Stimulated activated CD8-positive, alpha-beta memory T cell treated with anti-CD3 and anti-CD28 coated beads, Interleukin-7, amount 100 ng/mL, for 48 hours (primary cell): ENCODE data around the gene SLC25A51.
A peak's percentile ranks its signal among the peaks of the same experiment; 100 is the strongest.
"Not testable (repeated sequence)": the region's sequence is repeated elsewhere in the genome, so short reads cannot be mapped to it uniquely, and the experiment has no call there.

ENCODE experiments used
- DNase-seq, 2 donors: peaks; one replicate each; pipeline ENCODE4 v3.0.0-alpha.2; 2020; ENCODE audit warnings: low read depth in 1 of 2; ENCODE audit errors: extremely low read depth in 1 of 2

Gene SLC25A51

DNA sequence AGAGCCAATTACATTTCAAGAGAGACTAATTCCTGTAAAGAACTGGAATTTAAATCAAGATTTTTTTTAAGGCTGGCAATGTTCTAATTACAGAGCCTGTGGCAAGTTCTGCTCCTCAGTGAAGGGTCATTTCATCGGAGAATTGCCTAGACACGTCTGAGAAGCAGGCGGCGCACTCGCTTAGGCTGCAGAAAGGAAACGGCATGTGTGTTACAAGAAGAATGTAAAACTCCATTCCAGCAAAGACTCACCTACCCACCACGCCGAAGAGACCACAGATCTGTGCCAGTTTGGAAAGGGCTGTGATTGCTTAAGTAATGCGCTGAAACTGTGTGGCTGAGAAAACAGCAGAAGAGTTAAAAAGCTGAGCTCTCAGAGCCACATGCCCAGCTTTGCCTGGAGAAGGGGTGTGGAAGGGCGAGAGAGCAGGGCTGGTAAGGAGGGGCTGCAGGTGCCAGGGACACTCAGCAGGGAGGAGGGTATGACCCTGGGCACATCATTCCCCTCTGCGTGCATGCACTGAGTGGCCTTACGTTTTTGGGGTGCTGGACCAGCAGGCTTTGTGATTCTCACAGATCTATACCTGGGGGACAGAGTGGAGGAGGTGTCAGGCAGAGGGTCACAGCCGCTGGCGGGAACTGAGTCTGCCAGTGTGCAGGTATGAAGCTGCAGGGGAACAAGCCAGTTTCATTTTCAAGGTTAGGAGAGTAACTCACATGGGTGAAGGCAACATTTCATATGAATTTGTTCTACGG, 17.8 kb upstream of the SLC25A51 start:
- no peak for DNase-seq

DNA sequence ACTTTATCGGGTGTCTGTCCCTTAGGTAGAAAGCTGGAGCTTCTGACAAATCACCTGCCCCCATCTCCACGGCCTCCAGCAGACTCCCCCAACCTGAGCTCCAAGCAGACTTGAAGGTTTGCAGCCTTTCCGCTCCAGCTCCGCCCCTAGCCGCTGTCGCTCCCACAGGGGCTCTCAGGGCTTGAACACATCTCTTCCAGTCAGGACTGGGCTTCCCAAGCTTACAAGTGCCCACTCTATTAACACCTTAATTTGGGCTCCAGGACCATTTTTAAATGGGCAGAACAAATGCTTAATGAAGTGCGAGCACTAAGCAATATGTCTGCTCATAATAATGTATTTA, 17.2 kb upstream of the SLC25A51 start:
- DNase-seq: no peak

DNA sequence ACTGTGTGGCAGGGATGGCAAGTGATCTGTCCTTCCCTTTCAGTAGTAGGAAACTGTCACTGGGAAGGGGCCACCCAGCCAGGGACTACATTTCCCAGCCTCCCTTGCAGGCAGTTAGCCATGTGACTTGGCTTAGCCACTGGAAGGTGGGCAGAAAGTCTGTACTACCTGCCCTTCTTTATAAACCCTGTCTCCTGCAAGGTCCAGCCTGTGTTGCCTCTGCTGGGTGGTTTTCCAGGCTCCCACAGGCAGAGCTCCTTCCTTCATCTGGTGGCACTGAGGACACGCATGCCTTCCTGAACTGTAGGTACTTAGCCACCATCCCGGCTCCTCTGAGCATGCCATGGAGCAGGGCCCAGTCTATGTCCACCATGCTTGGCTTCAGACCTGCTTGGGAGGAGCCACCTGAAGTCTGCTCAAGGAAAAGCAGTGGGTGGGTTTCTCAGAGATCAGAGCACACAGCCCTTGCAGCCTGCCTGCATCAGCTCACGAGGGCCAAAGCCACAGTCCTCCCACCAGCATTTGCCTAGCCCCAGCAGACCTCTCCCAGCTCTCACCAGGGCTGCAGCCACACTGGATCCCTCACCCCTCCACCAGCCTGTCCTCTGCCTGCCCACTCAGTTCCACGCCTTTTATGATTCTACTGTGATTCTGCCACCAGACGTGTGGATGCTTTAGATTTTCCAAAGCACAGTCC, 16.7 kb upstream of the SLC25A51 start:
- DNase-seq: no peak

DNA sequence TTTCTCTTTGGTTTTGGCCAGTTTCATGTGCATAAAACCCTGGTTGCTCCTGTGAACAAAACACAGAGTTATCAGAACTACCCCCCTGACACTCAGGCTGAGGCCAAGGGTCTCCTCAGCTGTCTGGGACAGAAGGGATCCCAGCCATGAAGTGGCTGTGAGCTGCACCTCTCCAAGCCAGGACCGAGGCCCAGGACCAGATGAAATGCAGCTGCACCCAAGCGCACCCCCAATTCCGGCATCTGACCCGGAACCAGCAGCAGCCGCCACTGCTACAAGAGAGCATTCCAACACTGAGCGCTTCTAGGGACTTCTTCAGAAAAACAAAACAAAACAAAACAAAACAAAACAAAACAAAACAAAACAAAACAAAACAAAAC, 16.0 kb upstream of the SLC25A51 start:
- no peak for DNase-seq

DNA sequence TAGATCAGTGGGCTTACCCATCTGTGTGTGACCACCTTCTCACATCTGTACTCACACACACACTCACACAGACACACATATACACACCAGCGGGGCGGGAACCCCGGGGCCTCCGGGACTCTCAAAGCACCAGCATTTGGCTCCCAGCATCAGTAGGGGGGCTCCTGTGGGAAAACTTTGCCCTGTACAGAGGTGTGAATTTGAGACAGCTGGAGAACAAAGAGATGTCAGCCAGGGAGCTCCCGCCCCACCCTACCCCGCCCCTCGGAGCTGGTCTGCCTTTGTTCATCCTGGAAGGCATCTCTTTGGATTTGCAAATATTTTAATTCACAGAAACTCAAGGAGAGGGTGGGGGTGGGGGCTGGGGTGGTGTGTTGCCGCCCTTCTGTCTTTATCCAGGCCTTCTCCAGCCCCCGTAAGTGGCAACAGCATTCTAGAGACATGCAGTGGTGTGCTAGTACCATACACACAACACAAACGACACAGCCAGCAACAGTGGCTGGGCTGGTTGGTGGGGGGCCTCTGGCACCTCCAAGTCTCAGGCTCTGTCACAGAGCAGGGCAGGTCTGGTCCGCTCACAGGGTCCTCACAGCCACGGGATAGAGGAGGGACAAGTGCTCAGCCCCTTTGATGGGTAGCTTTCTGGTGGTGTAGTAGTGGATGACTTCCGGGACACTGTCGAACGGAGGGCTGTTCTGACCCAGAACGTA, 15.5 kb upstream of the SLC25A51 start:
- no peak for DNase-seq

DNA sequence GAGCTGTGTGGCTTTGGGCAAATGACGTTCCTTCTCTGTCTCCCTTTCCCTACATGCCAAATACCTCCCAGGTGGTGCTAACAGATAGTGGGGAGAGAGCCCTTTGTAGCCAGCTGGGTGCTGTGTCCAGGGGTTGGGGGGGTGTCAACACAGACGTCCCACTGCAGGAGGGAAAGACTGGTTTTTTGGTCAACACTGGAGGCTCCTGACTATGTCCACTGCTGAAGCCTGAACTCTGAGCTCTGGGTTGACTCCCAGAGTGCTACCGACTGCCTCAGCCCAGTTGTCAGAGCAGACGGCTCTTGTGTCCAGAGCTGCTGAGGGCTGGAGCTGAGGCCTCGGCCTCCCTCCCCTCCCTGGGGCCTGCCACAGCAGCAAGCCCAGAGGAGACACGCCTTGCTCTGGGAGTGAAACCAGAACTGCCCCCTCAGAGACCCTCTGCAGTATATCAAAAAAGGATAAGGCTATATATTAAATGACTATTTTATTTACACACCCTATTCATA, 14.8 kb upstream of the SLC25A51 start:
- no peak for DNase-seq

DNA sequence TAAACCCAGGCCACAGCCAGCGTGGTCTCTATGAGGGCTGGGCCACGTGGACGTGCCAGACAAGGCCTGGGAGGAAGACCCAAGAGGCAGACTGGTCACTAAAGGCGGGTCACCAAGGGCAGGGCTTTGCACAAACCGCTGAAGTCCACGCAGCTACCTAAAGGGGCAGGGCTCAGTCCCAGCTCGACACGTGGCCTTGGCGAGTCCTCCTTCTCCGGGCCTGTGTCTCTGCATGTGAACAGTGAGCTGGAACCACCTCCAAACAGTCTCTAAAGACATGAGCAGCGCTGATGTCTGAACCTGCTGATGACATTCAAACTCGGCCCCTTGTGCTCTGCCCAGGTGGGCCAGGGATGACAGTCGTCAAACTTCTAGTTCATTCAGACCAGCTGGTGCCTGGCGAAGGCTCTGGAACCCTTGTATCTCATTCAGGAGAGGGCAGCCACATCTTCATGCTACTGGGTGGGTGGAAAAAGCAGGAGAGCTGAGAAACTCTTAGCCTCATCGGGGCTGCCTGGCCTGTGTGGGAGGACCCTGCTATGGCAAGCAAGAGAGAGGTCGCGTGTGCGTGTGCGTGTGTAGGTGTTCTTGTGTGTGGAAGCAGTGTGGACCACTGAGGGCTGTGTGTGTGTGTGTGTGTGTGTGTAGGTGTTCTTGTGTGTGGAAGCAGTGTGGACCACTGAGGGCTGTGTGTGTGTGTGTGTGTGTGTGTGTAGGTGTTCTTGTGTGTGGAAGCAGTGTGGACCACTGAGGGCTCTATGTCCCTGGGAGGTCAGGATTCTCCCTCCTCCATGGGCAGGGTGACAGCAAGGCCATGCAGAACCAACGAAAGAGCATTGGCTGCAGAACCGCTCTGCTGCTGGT, 14.1 kb upstream of the SLC25A51 start:
- DNase-seq: no peak

DNA sequence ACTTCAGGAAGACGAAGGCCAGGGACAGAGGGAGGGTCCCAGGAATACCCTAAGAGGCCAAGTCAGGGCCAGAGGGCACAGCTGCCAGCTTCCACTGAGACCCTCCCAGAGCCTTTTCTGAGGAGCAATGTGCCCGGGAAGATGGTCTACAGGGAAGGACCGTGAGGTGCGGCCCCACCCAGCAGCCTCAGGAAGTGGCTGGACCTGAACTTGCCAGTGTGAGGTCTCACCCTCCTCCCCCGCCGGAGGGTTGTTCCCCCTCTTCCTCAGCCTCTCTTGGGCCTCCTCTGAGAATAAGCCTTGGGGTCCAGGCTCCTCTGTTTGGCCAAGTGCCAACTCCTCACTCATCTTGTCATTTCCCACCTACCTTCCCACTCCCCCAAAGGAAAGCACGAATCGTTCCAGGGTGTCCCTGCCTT, 13.4 kb upstream of the SLC25A51 start:
- no peak for DNase-seq

DNA sequence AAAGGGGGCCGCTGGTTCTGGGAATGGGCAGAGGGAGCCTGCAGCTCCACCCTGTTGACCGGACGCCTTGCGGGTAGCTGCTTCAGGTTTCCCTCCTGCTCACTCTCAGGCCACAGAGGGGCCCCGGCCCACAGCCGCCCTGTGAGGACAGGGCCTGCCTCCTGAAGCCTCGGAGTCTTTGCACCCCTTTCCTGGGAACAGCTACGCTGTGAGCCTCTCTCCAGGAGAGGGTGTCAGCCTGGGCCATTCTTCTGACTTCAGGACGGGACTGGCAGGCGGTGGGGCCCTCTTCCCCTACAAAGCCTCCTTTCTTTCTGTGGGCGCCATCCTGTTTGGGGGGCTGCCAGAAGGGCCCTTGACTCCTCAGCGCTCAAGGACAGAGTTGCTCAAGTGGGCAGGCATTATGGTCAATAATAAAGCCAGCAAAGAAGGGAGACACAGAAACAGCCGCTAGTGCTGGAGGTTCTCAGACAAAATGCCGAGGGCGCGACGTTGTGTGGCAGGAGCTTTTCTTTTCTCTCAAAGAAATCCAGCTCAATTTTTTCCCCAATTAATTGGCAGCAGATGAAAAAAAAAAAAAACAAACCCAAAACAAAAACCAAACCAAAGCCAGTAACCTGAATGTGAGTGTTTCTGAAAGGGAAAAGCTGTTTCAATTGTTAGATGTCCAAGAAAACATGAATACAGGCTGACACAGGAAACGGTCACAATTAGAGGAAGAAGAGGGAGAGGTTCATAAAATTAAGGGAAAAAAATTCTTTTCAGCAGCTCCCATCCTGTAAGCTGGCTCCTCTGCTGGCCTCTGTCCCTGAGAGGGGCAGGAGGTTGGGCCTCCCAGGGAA, 12.8 kb upstream of the SLC25A51 start:
- DNase-seq: no peak

DNA sequence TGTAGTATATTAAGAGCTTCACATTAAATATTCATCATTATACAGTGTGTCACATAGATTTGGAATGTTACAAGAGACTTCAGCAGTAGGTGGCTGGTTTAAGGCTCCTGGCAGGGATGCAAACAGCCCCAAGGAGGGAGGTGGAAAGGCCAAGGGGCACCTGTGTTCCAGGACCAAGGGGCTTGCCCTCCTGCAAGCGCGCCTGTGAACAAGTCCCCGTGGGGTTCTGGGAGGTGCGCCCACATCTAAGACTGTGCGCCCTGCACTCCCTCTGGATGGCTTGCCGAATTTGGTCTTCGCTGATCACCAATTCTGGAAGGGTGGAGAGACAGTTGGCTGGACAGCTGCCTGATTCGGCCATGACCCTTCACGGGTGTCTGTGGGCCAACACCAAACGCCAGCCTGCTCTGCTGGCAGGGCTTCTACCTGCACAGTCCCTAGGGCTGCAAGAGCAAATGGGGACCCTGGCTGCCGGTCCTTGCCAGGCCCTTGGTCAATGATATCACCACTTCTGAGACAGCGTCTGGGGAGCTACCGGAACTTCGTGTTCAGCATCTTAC, 12.1 kb upstream of the SLC25A51 start:
- no peak for DNase-seq

DNA sequence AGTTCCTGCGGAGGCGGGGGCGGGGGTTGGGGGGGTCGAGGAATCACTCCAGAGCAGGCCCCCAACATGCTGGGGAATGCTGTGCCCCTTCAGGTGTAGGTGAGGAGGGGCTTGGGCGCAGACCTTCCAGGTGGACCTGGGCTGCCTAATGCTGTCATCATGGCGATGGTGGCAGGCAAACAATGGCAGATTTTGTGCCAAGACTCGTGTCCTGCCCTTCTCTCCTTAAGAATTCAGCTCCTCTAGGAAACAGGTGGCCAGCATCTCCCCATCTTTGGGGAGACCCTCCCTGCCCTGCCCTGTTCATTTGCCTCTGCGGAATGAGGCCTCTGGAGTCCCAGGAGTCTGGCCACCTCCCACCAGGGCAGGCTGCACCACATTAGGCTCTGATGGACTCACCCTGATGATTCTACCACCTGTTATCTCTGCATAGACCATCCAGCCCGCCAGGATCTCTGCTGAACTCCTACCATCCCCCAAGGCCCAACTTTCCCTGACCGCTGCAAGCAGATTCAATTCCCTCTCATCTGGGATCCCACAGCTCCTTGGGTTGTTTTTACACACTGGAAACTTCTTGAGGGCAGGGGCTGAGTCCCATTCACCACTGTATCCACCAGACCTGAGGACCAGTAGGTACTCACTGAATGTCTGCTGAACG, 10.9 kb upstream of the SLC25A51 start:
- no peak for DNase-seq

DNA sequence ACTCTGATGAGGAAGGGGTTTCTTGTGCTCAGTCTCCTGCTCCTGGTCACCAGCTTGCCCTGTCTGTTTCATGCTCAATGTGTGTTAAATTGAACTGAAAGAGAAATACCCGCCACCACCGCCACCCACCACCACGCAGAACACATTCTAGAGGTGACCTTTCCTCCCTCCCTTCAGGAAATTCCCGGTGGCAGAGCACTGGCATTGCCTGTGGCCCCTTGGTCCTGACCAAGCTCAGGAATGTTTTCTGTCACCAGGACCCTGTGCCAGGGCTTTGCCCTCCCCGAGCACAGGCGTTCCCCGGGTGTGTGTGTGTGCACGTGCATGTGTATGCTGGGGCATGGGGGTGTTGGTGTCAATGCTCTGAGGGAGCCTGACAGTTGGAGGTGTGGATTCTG, 10.2 kb upstream of the SLC25A51 start:
- no peak for DNase-seq

DNA sequence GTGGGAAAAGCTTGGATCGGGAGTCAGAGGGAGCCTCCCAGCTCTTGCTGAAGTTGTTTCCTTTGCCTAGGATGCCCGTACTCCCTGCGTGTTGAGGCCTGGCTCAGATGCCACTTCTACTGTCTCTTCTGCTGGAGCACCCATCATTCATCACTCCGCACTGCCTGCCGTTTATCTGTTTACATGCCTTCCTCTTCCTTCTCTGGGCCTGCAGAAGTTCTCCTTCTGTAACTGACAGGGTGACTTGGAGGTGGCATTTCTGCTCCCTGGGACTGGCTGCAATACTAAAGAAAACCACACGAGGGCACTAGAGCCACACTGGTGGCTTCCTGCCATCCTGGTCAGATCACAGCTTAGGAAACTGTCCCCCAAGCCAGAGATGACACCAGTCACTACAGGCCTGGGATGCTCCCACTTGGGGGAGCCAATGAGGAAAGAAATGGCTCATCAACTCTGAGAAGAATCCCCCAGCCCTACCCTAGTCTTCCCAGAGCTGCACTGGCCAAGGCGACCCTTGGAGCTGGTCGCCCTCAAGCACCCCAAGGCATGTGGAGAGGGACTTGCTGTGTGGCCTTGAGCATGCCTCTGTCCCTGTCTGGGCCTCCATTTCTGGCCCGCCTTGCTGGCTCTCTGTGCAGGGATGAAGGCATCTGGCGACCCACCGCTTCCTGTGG, 9.7 kb upstream of the SLC25A51 start:
- peak; percentile 50 to 57 for DNase-seq

DNA sequence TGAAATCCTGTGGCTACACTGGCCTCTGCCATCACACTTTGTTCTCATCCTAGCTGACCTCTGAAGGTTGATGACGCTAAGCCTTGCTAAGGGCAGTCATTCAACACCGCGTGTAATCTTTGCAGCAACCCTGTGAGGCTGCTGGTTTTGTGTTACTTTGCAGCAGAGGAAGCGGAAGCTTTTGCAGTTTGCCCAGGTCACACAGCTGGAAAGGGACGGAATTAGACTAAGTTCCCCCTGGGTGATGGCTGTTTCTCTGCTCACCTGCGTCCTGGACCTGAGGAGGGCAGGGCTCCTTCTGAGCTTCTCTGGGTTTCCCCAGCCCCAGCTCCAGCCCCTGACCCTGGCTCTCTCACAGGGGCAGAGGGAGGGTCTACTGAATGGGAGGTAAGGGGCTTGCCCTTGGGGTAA, 7.3 kb upstream of the SLC25A51 start:
- no peak for DNase-seq

DNA sequence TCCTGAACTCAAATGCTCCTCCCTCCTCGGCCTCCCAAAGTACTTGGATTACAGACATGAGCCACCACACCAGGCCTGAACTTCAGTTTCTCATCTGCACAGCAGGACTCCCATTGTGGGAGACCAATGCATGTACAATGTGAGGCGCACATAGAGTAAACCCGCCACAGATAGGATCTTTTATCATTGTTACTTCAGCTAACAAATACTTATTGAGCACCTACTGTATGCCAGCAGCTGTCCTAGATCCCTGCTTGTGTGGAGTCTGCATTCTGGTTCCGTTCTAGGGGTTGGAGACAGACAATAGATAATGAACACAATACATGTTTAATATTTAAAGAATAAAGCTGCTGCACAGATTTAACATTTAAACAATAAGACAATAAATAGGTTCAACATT, 6.3 kb upstream of the SLC25A51 start:
- DNase-seq: no peak

DNA sequence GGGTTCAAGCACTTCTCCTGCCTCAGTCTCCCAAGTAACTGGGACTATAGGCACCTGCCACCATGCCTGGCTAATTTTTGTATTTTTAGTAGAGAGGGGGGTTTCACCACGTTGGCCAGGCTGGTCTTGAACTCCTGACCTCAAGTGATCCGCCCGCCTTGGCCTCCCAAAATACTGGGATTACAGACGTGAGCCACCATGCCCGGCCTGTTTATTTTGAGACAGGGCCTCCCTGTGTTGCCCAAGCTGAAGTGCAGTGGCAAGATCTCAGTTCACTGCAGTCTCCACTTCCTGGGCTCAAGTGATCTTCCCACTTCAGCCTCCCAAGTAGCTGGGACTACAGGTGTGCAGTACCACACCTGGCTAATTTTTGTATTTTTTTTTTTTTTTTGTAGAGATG, 5.9 kb upstream of the SLC25A51 start:
- not testable (repeated sequence) for DNase-seq

DNA sequence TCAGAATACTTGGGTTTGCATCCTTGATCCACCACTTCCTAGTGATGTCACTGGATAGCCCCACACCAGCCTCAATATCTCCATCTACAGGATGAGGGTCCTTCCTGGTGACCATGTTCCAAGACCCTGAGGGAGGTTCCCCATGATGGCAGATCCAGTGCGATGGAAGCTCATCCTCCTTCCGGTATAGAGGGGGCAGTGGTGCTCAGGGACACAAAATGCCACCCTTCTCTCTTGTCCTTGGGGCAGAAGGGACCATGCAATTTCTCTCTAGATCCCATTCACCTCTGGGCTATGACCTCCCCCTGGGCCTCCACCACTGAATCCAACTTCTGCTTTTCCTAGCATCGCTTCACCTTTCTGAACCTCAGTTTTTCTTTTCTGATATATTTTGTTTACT, 5.4 kb upstream of the SLC25A51 start:
- DNase-seq: no peak

DNA sequence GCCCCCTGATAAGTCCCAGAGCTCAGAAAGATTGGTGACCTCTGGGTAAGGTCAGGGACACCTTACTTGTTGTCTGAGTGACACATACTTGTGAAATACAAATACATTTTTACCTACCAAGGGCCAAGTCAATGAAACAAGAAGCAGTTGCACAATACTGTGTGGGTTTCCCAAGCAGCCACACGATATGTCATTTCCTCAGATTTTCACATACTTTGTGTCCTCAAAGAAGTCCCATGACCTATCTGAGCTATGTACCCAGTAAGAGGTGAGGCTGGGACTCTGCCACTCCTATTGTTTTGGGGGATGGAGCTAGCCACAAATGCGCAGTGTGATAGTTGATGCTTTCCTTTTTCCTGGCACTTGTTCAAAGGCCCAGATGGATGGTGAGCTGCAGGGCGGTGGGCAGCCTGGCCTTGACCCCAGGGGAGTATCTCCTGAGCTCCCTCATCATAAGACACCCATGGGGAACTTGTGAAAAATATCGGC, 4.8 kb upstream of the SLC25A51 start:
- DNase-seq: no peak

DNA sequence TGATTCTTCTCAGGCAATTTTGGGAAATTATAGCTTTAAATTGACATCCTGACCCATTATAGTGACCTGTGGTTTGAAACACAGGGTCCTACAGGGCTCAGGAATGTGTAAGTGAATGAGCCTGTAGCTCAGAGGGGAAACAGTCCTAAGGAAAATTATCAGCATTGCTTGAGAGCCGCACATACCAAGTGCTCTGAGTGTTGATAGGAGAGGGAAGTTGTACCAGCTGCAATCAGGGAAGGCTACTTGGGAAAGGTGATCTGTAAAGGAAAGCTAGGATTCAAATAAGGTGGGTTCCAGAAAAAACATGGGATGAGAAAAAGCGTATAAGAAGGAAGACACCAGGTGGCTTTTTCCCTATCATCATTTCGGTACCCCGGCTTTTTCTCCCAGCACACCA, 4.4 kb upstream of the SLC25A51 start:
- DNase-seq: no peak
